H9 (cell line): ENCODE data around the gene GMPR. TPM values are rescaled to one million over a fixed set of nuclear protein-coding genes. Genes with fewer than 3 reads are reported as not detected.

Experiments used
- DNase-seq: peaks from one replicate; pipeline ENCODE4 v3.0.0-alpha.2; 2017
- H2AFZ ChIP-seq: one replicate; pipeline ENCODE4 v1.6.1; 2013; ENCODE audit warnings: mild to moderate bottlenecking, low read length, control low read depth, moderate library complexity
- H2AK5ac ChIP-seq: 2 replicates; pipeline ENCODE4 v1.6.1; 2013; ENCODE audit warnings: low read length, control low read depth, mixed read lengths; ENCODE audit not compliant: insufficient read length
- H2BK120ac ChIP-seq: one replicate; pipeline ENCODE4 v1.6.1; 2013; ENCODE audit warnings: low read depth, mild to moderate bottlenecking, low read length, control low read depth, inconsistent platforms; ENCODE audit not compliant: poor library complexity, severe bottlenecking
- H2BK12ac ChIP-seq: 2 replicates; pipeline ENCODE4 v1.6.1; 2013; ENCODE audit warnings: low read length, control low read depth, mixed read lengths, low read depth; ENCODE audit not compliant: insufficient read length
- H2BK15ac ChIP-seq: 2 replicates; pipeline ENCODE4 v1.6.1; 2013; ENCODE audit warnings: low read depth, low read length, control low read depth
- H2BK20ac ChIP-seq: one replicate; pipeline ENCODE4 v1.6.1; 2013; ENCODE audit warnings: low read depth, mild to moderate bottlenecking, low read length, control low read depth, inconsistent platforms; ENCODE audit not compliant: poor library complexity, severe bottlenecking
- H2BK5ac ChIP-seq: 2 replicates; pipeline ENCODE4 v1.6.1; 2013; ENCODE audit warnings: low read length, control low read depth, mixed read lengths; ENCODE audit not compliant: insufficient read length
- H3K14ac ChIP-seq: 2 replicates; pipeline ENCODE4 v1.6.1; 2013; ENCODE audit warnings: low read length, control low read depth; ENCODE audit not compliant: insufficient read depth
- H3K18ac ChIP-seq: 2 replicates; pipeline ENCODE4 v1.6.1; 2013; ENCODE audit warnings: low read depth, mild to moderate bottlenecking, mixed read lengths, low read length, control low read depth; ENCODE audit not compliant: insufficient read length
- H3K23ac ChIP-seq: 2 replicates; pipeline ENCODE4 v1.6.1; 2013; ENCODE audit warnings: low read length, control low read depth, mixed read lengths, low read depth; ENCODE audit not compliant: insufficient read length
- H3K23me2 ChIP-seq: 2 replicates; pipeline ENCODE4 v1.6.1; 2013; ENCODE audit warnings: low read depth, mild to moderate bottlenecking, mixed read lengths, low read length, control low read depth; ENCODE audit not compliant: insufficient read length, poor library complexity, severe bottlenecking
- H3K27ac ChIP-seq: 2 replicates; pipeline ENCODE4 v1.5.1; 2013; ENCODE audit warnings: low read length, control low read depth, mixed read lengths, low read depth; ENCODE audit not compliant: insufficient read length
- H3K27me3 ChIP-seq: 2 replicates; pipeline ENCODE4 v1.6.1; 2013; ENCODE audit warnings: low read length, control low read depth, inconsistent platforms; ENCODE audit not compliant: insufficient read depth
- H3K4ac ChIP-seq: 2 replicates; pipeline ENCODE4 v1.6.1; 2013; ENCODE audit warnings: low read depth, mild to moderate bottlenecking, control low read depth, inconsistent platforms, low read length, moderate library complexity
- H3K4me1 ChIP-seq: 2 replicates; pipeline ENCODE4 v1.6.1; 2013; ENCODE audit warnings: low read length, control low read depth, inconsistent platforms; ENCODE audit not compliant: insufficient read depth
- H3K4me2 ChIP-seq: 2 replicates; pipeline ENCODE4 v1.6.1; 2013; ENCODE audit warnings: low read length, control low read depth, mixed read lengths; ENCODE audit not compliant: insufficient read length, insufficient read depth
- H3K56ac ChIP-seq: 2 replicates; pipeline ENCODE4 v1.6.1; 2013; ENCODE audit warnings: low read depth, mild to moderate bottlenecking, mixed read lengths, low read length, control low read depth; ENCODE audit not compliant: insufficient read length
- H3K79me1 ChIP-seq: 2 replicates; pipeline ENCODE4 v1.6.1; 2013; ENCODE audit warnings: low read depth, mild to moderate bottlenecking, moderate library complexity, low read length, control low read depth, inconsistent platforms; ENCODE audit not compliant: insufficient read depth, poor library complexity, severe bottlenecking
- H3K79me2 ChIP-seq: 2 replicates; pipeline ENCODE4 v1.6.1; 2013; ENCODE audit warnings: low read length, control low read depth, inconsistent platforms; ENCODE audit not compliant: insufficient read depth
- H3K9ac ChIP-seq: 2 replicates; pipeline ENCODE4 v1.6.1; 2013; ENCODE audit warnings: low read length, control low read depth, mixed read lengths; ENCODE audit not compliant: insufficient read length; ENCODE audit errors: extremely low read depth
- H3K9me3 ChIP-seq: one replicate; pipeline ENCODE4 v1.6.1; 2013; ENCODE audit warnings: low read depth, low read length, inconsistent platforms; ENCODE audit not compliant: control insufficient read depth
- H3T11ph ChIP-seq: one replicate; pipeline ENCODE4 v1.6.1; 2013; ENCODE audit warnings: mild to moderate bottlenecking, low read length, control low read depth, inconsistent platforms
- H4K20me1 ChIP-seq: one replicate; pipeline ENCODE4 v1.6.1; 2013; ENCODE audit not compliant: control insufficient read depth, insufficient read length, insufficient read depth
- H4K5ac ChIP-seq: 2 replicates; pipeline ENCODE4 v1.6.1; 2013; ENCODE audit warnings: low read depth, mild to moderate bottlenecking, mixed read lengths, low read length, control low read depth; ENCODE audit not compliant: insufficient read length
- H4K8ac ChIP-seq: replicated peaks from 2 replicates; pipeline ENCODE4 v1.6.1; 2013; ENCODE audit warnings: low read length, control low read depth, mixed read lengths, low read depth; ENCODE audit not compliant: insufficient read length
- H4K91ac ChIP-seq: 2 replicates; pipeline ENCODE4 v1.6.1; 2013; ENCODE audit warnings: low read depth, mild to moderate bottlenecking, moderate library complexity, mixed read lengths, low read length, control low read depth; ENCODE audit not compliant: insufficient read length
- H3K27ac Mint-ChIP-seq, 3 experiments: 2 replicates in 2 of 3; 3 replicates in 1 of 3; pipeline ENCODE4 v1.8.0; 2020 to 2021; ENCODE audit warnings: mixed read lengths in 3 of 3, mild to moderate bottlenecking in 1 of 3, moderate library complexity in 1 of 3
- H3K27me3 Mint-ChIP-seq: 2 replicates; pipeline ENCODE4 v1.8.0; 2021; ENCODE audit warnings: low read depth, mild to moderate bottlenecking, moderate library complexity, mixed read lengths
- H3K36me3 Mint-ChIP-seq, 3 experiments: 2 replicates in 2 of 3; 3 replicates in 1 of 3; pipeline ENCODE4 v1.8.0; 2020 to 2021; ENCODE audit warnings: low read depth in 3 of 3, mixed read lengths in 3 of 3; ENCODE audit not compliant: insufficient read depth in 1 of 3
- H3K4me1 Mint-ChIP-seq, 2 experiments: 2 replicates each; pipeline ENCODE4 v1.8.0; 2020; ENCODE audit warnings: mixed read lengths in 2 of 2
- H3K4me3 Mint-ChIP-seq, 2 experiments: 2 replicates in 1 of 2; 3 replicates in 1 of 2; pipeline ENCODE4 v1.8.0; 2020 to 2021; ENCODE audit warnings: mild to moderate bottlenecking in 2 of 2, mixed read lengths in 2 of 2, moderate library complexity in 1 of 2
- H3K9me3 Mint-ChIP-seq, 2 experiments: 2 replicates in 1 of 2; 3 replicates in 1 of 2; pipeline ENCODE4 v1.8.0; 2020; ENCODE audit warnings: mild to moderate bottlenecking in 2 of 2, mixed read lengths in 2 of 2, moderate library complexity in 1 of 2
- CTCF ChIP-seq: fragments of 200-600 bp; sonication (generic); conservative IDR thresholded peaks from 3 replicates; pipeline ENCODE4 v1.8.0; 2021; ENCODE audit warnings: antibody characterized with exemption, mild to moderate bottlenecking
- WGBS: extraction: QIAGEN DNeasy Blood & Tissue Kit; methylation state at CpG from one replicate; pipeline ENCODE4 v1.1.7; 2013; ENCODE audit warnings: missing lambda C conversion rate, low lambda C conversion rate, mixed read lengths; ENCODE audit not compliant: insufficient read length; ENCODE audit errors: extremely low coverage; 5-methylcytosine and 5-hydroxymethylcytosine counted together
- total RNA-seq: library from RNA; stranded (reverse); gene quantifications from 2 replicates; pipeline ENCODE4 v1.2.1, GENCODE V29; 2021

GMPR gene
- total RNA-seq, 1 experiment from 2014 or later: 0.70 TPM

- Histone ChIP-seq H3K23ac (no peak overlapping the region), H3K79me1 (no peaks in the 10 kb centered on the region), H2AK5ac (no peak overlapping the region), H3K23me2 (no peaks in the 10 kb centered on the region), H2BK20ac (no peak overlapping the region), H3K56ac (no peak overlapping the region), H4K91ac (no peak overlapping the region), H3K18ac (no peak overlapping the region), H3K4ac (no peak overlapping the region), H3K9me3 (no peaks in the 10 kb centered on the region), H3K79me2 (no peaks in the 10 kb centered on the region), H3K14ac (no peak overlapping the region), H4K8ac (no peak overlapping the region), H3K27ac (no peak overlapping the region), H3K4me2 (no peak overlapping the region), H3T11ph (no peak overlapping the region), H3K9ac (no peak overlapping the region), H4K20me1 (no peaks in the 10 kb centered on the region), H3K4me1 (no peaks in the 10 kb centered on the region), H2BK120ac (no peak overlapping the region), H4K5ac (no peak overlapping the region), H2BK15ac (no peak overlapping the region), H2AFZ (no peak overlapping the region), H2BK12ac (no peak overlapping the region), H3K27me3 (no peaks in the 10 kb centered on the region), H2BK5ac (no peak overlapping the region)
- Mint-ChIP-seq H3K27me3 (no peaks in the 10 kb centered on the region), H3K36me3 (no peaks in the 10 kb centered on the region), H3K4me3 (no peak overlapping the region), H3K27ac (no peak overlapping the region; a peak in 1 of 7 replicates), H3K9me3 (peaks cover 0 to 5% of the 10 kb centered on the region in 2 experiments; a peak in 1 of 5 replicates), H3K4me1 (no peaks in the 10 kb centered on the region)
- TF ChIP-seq CTCF: no peak
- DNase-seq: no peak
- WGBS: no CpG with 5 or more reads among the region's 43 CpGs
Observed at GRCh38 chr6:16216501-16217155, 21.8 kb upstream of the GMPR start.
